Activated T-helper 1 cell treated with anti-CD3 and anti-CD28 coated beads, Interleukin-2, amount 50 U/mL, for 16 hours (primary cell): Measurements from ENCODE around the gene PDE1C.

Experiments
- DNase-seq, 2 donors: peaks; one replicate each; pipeline ENCODE4 v3.0.0-alpha.2; 2020; ENCODE audit warnings: low read depth in 1 of 2, low spot score in 1 of 2

PDE1C gene

GRCh38 chr7:31997423-31997822 is 72.8 kb downstream of the PDE1C start:
- no peak for DNase-seq

GRCh38 chr7:31995134-31995533 is 75.1 kb downstream of the PDE1C start:
- DNase-seq = no peak

- no peak for DNase-seq
Observed at GRCh38 chr7:31991846-31992245, 78.4 kb downstream of the PDE1C start.

GRCh38 chr7:31991406-31991805 is 78.8 kb downstream of the PDE1C start:
- DNase-seq = no peak

- no peak for DNase-seq
Observed at GRCh38 chr7:31986878-31987518, 83.2 kb downstream of the PDE1C start.

GRCh38 chr7:31982962-31983361 is 87.2 kb downstream of the PDE1C start:
- no peak for DNase-seq

GRCh38 chr7:31981874-31982390 is 88.3 kb downstream of the PDE1C start:
- no peak for DNase-seq

GRCh38 chr7:31979690-31980330 is 90.4 kb downstream of the PDE1C start:
- DNase-seq = no peak

- DNase-seq = no peak
Observed at GRCh38 chr7:31975546-31975945, 94.7 kb downstream of the PDE1C start.

GRCh38 chr7:31974351-31974750 is 95.9 kb downstream of the PDE1C start:
- DNase-seq = no peak

GRCh38 chr7:31971049-31971667 is 99.0 kb downstream of the PDE1C start:
- no peak for DNase-seq

- no peak for DNase-seq
Observed at GRCh38 chr7:31970501-31970900, 99.7 kb downstream of the PDE1C start.

- no peak for DNase-seq
Observed at GRCh38 chr7:31963569-31964175, 106.5 kb downstream of the PDE1C start.

GRCh38 chr7:31962246-31962645 is 108.0 kb downstream of the PDE1C start:
- DNase-seq = no peak

GRCh38 chr7:31958226-31958625 is 112.0 kb downstream of the PDE1C start:
- no peak for DNase-seq

GRCh38 chr7:31957756-31958155 is 112.5 kb downstream of the PDE1C start:
- no peak for DNase-seq

- no peak for DNase-seq
Observed at GRCh38 chr7:31957090-31957720, 113.0 kb downstream of the PDE1C start.

- DNase-seq = no peak
Observed at GRCh38 chr7:31955641-31956040, 114.6 kb downstream of the PDE1C start.

GRCh38 chr7:31955021-31955420 is 115.2 kb downstream of the PDE1C start:
- no peak for DNase-seq

- DNase-seq = no peak
Observed at GRCh38 chr7:31954500-31954899, 115.7 kb downstream of the PDE1C start.

- no peak for DNase-seq
Observed at GRCh38 chr7:31953432-31953831, 116.8 kb downstream of the PDE1C start.
